ENCODE measurements around the gene EYA3.

EYA3 gene

GRCh38 chr1:28088168-28088961 is at the start of gene EYA3:
TSS of gene EYA3 (minus strand) at chr1:28088610. CDS start at chr1:28058026, 30,584 bp downstream.
- TF ChIP-seq GATA2 (IDR thresholded peaks at IDR 0.05; ENCODE audit: low read depth, low read length) = no peak
- no peak for TF ChIP-seq GATA3 (IDR thresholded peaks at IDR 0.05; ENCODE audit: low read depth, low read length)

- TF ChIP-seq GATA2 (IDR thresholded peaks at IDR 0.05; ENCODE audit: low read depth, low read length) (no peak), GATA3 (IDR thresholded peaks at IDR 0.05; ENCODE audit: low read depth, low read length) (no peak)
Measured at GRCh38 chr1:28136922-28137613, 48.7 kb upstream of the EYA3 start.

GRCh38 chr1:28136169-28136921 is 47.9 kb upstream of the EYA3 start:
- TF ChIP-seq GATA2 (IDR thresholded peaks at IDR 0.05; ENCODE audit: low read depth, low read length) (no peak), GATA3 (IDR thresholded peaks at IDR 0.05; ENCODE audit: low read depth, low read length) (no peak)

- no peak for TF ChIP-seq GATA3 (IDR thresholded peaks at IDR 0.05; ENCODE audit: low read depth, low read length)
- TF ChIP-seq GATA2 (IDR thresholded peaks at IDR 0.05; ENCODE audit: low read depth, low read length) = no peak
Measured at GRCh38 chr1:28135371-28136168, 47.2 kb upstream of the EYA3 start.

- TF ChIP-seq GATA3 (IDR thresholded peaks at IDR 0.05; ENCODE audit: low read depth, low read length) (no peak), GATA2 (IDR thresholded peaks at IDR 0.05; ENCODE audit: low read depth, low read length) (no peak)
Measured at GRCh38 chr1:28134651-28135207, 46.3 kb upstream of the EYA3 start.

- TF ChIP-seq GATA3 (IDR thresholded peaks at IDR 0.05; ENCODE audit: low read depth, low read length) (no peak), GATA2 (IDR thresholded peaks at IDR 0.05; ENCODE audit: low read depth, low read length) (no peak)
Measured at GRCh38 chr1:28132171-28133167, 44.1 kb upstream of the EYA3 start.

GRCh38 chr1:28130901-28131300 is 42.5 kb upstream of the EYA3 start:
- TF ChIP-seq GATA3 (IDR thresholded peaks at IDR 0.05; ENCODE audit: low read depth, low read length) = no peak
- no peak for TF ChIP-seq GATA2 (IDR thresholded peaks at IDR 0.05; ENCODE audit: low read depth, low read length)

- TF ChIP-seq GATA3 (IDR thresholded peaks at IDR 0.05; ENCODE audit: low read depth, low read length) (no peak), GATA2 (IDR thresholded peaks at IDR 0.05; ENCODE audit: low read depth, low read length) (no peak)
Measured at GRCh38 chr1:28129150-28129549, 40.7 kb upstream of the EYA3 start.

GRCh38 chr1:28127617-28128257 is 39.3 kb upstream of the EYA3 start:
- TF ChIP-seq GATA3 (IDR thresholded peaks at IDR 0.05; ENCODE audit: low read depth, low read length) = no peak
- no peak for TF ChIP-seq GATA2 (IDR thresholded peaks at IDR 0.05; ENCODE audit: low read depth, low read length)

- TF ChIP-seq GATA3 (IDR thresholded peaks at IDR 0.05; ENCODE audit: low read depth, low read length) (no peak), GATA2 (IDR thresholded peaks at IDR 0.05; ENCODE audit: low read depth, low read length) (no peak)
Measured at GRCh38 chr1:28126783-28127490, 38.5 kb upstream of the EYA3 start.

- TF ChIP-seq GATA2 (IDR thresholded peaks at IDR 0.05; ENCODE audit: low read depth, low read length) (no peak), GATA3 (IDR thresholded peaks at IDR 0.05; ENCODE audit: low read depth, low read length) (no peak)
Measured at GRCh38 chr1:28126212-28126611, 37.8 kb upstream of the EYA3 start.
